ENCODE measurements around the gene ZNF550.
"Not testable (repeated sequence)": the region's sequence is repeated elsewhere in the genome, so short reads cannot be mapped to it uniquely, and the experiment has no call there.

ZNF550 gene

DNA sequence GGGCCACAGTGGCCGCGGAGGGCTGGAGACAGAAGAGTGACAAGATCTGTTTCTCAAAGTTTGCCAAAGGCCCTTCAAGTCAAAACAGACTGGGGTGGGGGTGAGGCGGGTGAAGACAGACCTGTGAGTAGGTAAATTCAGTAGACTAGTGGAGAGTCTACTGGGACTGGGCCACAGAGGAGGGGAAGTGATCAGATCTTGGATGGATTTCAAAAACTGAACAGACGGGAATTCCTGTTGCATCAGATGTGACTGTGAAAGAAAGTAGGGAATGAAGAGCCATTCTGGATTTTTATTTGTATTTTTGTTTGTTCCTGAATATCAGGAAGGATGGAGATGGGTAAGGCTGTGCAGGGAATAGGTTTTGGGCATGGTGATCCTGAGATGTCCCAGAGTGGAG lies 59.3 kb downstream of the ZNF550 start:
- not testable (repeated sequence) for H3K4me1 ChIP-seq (ENCODE audit: control insufficient read depth in 5 of 5, insufficient read depth in 5 of 5, low read length in 5 of 5); H3K27me3 ChIP-seq (ENCODE audit: control insufficient read depth in 5 of 5, insufficient read depth in 4 of 5, low read length in 5 of 5); H3K27ac ChIP-seq (ENCODE audit: low read depth, low read length)
- peaks cover 0 to 22% (median 16%) of the 10 kb centered on the region in 5 donors for H3K36me3 ChIP-seq (ENCODE audit: control insufficient read depth in 5 of 5, insufficient read depth in 5 of 5, low read length in 5 of 5)
- peak overlapping the region in 1 of 5 donors; percentile 7 for H3K9ac ChIP-seq (ENCODE audit: low read length in 5 of 5)
- peaks cover 0 to 13% (median 11%) of the 10 kb centered on the region in 5 donors for H3K9me3 ChIP-seq (ENCODE audit: control insufficient read depth in 5 of 5, low read length in 5 of 5)
- peak overlapping the region; percentile 48 to 59 (median 53) for H3K4me3 ChIP-seq (ENCODE audit: low read depth in 1 of 5, low read length in 5 of 5)

DNA sequence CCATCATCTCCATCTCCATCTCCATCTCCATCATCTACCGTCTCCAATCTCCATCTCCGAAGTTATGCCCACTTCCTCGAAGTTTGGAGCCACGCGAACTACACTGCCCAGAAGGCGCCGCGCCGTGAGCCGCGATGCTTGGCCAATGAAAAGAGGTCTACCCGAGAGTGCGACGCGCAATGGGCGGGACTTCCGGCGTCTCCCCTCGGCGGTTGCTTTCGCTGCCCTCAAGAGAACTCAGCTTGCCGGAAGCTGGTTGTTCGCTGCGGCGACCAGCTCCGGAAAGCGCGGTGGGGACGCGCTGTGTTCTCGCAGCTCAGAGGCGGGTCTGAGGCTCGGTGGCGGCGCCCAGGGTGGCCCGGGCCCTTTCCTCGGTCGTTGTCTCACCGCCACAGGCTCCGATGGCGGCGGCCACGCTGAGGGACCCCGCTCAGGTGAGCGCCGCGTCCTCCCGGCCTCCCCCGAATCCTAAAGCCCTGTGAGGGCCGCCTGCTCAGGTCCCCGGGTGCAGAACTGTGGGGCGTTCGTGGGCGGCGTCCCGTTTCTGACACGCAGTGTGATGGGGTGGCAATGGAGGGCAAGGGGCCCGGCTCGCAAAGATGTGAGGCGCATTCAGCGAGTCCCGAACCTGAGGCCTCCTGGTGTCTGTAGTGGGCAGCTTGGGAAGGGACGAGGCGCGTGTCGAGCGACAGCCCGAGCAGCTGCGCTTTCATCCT lies 59.8 kb downstream of the ZNF550 start, which contains the start of gene ZNF773:
Gene ZNF773, plus strand, starts transcription at position 259 of the 716 bp plus-strand sequence. Its CDS starts 143 bp downstream, at position 402.
- Histone ChIP-seq H3K9ac (ENCODE audit: low read length in 5 of 5) (peak within 1 kb of the TSS in 4 of 5 donors; percentile 76 to 91 (median 90)), H3K9me3 (ENCODE audit: control insufficient read depth in 5 of 5, low read length in 5 of 5) (peaks cover 0 to 17% (median 11%) of the 10 kb centered on the region in 5 donors), H3K4me3 (ENCODE audit: low read depth in 1 of 5, low read length in 5 of 5) (peak within 1 kb of the TSS; percentile 59 to 82 (median 78)), H3K36me3 (ENCODE audit: control insufficient read depth in 5 of 5, insufficient read depth in 5 of 5, low read length in 5 of 5) (peaks cover under 1 to 16% (median 12%) of the 10 kb centered on the region in 5 donors)
- not testable (repeated sequence) for H3K27me3 ChIP-seq (ENCODE audit: control insufficient read depth in 5 of 5, insufficient read depth in 4 of 5, low read length in 5 of 5); H3K27ac ChIP-seq (ENCODE audit: low read depth, low read length); H3K4me1 ChIP-seq (ENCODE audit: control insufficient read depth in 5 of 5, insufficient read depth in 5 of 5, low read length in 5 of 5)

DNA sequence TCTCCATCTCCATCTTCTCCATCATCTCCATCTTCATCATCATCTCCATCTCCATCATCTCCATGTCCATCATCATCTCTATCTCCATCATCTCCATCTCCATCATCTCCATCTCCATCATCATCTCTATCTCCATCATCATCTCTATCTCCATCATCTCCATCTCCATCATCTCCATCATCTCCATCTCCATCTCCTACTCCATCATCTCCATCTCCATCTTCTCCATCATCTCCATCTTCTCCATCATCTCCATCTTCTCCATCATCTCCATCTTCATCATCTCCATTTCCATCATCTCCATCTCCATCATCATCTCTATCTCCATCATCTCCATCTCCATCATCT lies 60.4 kb downstream of the ZNF550 start:
- H3K9ac ChIP-seq (ENCODE audit: low read length in 5 of 5); H3K4me1 ChIP-seq (ENCODE audit: control insufficient read depth in 5 of 5, insufficient read depth in 5 of 5, low read length in 5 of 5); H3K27me3 ChIP-seq (ENCODE audit: control insufficient read depth in 5 of 5, insufficient read depth in 4 of 5, low read length in 5 of 5); H3K27ac ChIP-seq (ENCODE audit: low read depth, low read length): not testable (repeated sequence)
- H3K9me3 ChIP-seq (ENCODE audit: control insufficient read depth in 5 of 5, low read length in 5 of 5) = peaks cover 0 to 17% (median 11%) of the 10 kb centered on the region in 5 donors
- peak overlapping the region in 3 of 5 donors; percentile 72 to 82 (median 81) for H3K4me3 ChIP-seq (ENCODE audit: low read depth in 1 of 5, low read length in 5 of 5)
- H3K36me3 ChIP-seq (ENCODE audit: control insufficient read depth in 5 of 5, insufficient read depth in 5 of 5, low read length in 5 of 5) = peaks cover 3 to 12% (median 11%) of the 10 kb centered on the region in 5 donors

DNA sequence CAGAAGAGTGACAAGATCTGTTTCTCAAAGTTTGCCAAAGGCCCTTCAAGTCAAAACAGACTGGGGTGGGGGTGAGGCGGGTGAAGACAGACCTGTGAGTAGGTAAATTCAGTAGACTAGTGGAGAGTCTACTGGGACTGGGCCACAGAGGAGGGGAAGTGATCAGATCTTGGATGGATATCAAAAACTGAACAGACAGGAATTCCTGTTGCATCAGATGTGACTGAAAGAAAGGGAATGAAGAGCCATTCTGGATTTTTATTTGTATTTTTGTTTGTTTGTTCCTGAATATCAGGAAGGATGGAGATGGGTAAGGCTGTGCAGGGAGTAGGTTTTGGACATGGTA lies 71.4 kb downstream of the ZNF550 start:
- H3K36me3 ChIP-seq (ENCODE audit: control insufficient read depth in 5 of 5, insufficient read depth in 5 of 5, low read length in 5 of 5) = peaks cover 4 to 26% (median 19%) of the 10 kb centered on the region in 5 donors
- not testable (repeated sequence) for H3K9me3 ChIP-seq (ENCODE audit: control insufficient read depth in 5 of 5, low read length in 5 of 5); H3K27ac ChIP-seq (ENCODE audit: low read depth, low read length); H3K4me1 ChIP-seq (ENCODE audit: control insufficient read depth in 5 of 5, insufficient read depth in 5 of 5, low read length in 5 of 5); H3K27me3 ChIP-seq (ENCODE audit: control insufficient read depth in 5 of 5, insufficient read depth in 4 of 5, low read length in 5 of 5)
- peak overlapping the region in 4 of 5 donors; percentile 35 to 44 (median 42) for H3K4me3 ChIP-seq (ENCODE audit: low read depth in 1 of 5, low read length in 5 of 5)
- H3K9ac ChIP-seq (ENCODE audit: low read length in 5 of 5) = peak overlapping the region in 1 of 5 donors; percentile 4

DNA sequence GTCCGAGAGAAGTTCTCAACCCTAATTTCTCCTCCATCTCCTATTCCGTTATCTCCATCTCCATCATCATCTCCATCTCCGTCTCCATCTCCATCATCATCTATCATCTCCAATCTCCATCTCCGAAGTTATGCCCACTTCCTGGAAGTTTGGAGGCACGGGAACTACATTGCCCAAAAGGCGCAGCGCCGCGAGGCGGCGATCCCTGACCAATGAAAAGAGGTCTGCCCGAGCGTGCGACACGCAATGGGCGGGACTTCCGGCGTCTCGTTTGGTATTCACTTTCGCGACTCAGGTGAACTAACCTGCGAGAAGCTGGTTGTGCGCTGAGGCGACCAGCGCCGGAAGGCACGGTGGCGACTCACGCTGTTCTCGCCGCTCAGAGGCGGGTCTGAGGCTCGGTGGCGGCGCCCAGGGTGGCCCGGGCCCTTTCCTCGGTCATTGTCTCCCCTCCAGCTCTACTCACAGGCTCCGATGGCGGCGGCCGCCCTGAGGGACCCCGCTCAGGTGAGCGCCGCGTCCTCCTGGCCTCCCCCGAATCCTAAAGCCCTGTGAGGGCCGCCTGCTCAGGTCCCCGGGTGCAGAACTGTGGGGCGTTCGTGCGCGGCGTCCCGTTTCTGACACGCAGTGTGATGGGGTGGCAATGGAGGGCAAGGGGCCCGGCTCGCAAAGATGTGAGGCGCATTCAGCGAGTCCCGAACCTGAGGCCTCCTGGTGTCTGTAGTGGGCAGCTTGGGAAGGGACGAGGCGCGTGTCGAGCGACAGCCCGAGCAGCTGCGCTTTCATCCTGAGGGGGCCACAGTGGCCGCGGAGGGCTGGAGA lies 72.0 kb downstream of the ZNF550 start, which contains the start of gene ZNF419:
Gene ZNF419, plus strand, starts transcription at position 274 of the 822 bp plus-strand sequence. Its CDS starts 201 bp downstream, at position 475.
- H3K27me3 ChIP-seq (ENCODE audit: control insufficient read depth in 5 of 5, insufficient read depth in 4 of 5, low read length in 5 of 5) = not testable (repeated sequence)
- H3K27ac ChIP-seq (ENCODE audit: low read depth, low read length) = peak within 1 kb of the TSS; percentile 46

More for the DNA sequence above, 72.0 kb downstream of the ZNF550 start, which contains the start of gene ZNF419:
- not testable (repeated sequence) for H3K4me1 ChIP-seq (ENCODE audit: control insufficient read depth in 5 of 5, insufficient read depth in 5 of 5, low read length in 5 of 5); H3K9me3 ChIP-seq (ENCODE audit: control insufficient read depth in 5 of 5, low read length in 5 of 5)
- peak within 1 kb of the TSS; percentile 56 to 93 (median 90) for H3K9ac ChIP-seq (ENCODE audit: low read length in 5 of 5)
- H3K36me3 ChIP-seq (ENCODE audit: control insufficient read depth in 5 of 5, insufficient read depth in 5 of 5, low read length in 5 of 5) = peaks cover 0 to 20% (median 15%) of the 10 kb centered on the region in 5 donors
- peak within 1 kb of the TSS; percentile 44 to 98 (median 95) for H3K4me3 ChIP-seq (ENCODE audit: low read depth in 1 of 5, low read length in 5 of 5)
